Activated CD8-positive, alpha-beta memory T cell treated with anti-CD3 and anti-CD28 coated beads, Interleukin-2, amount 50 U/mL, for 4 hours (primary cell): ENCODE results near the gene SLC28A1.
A peak's percentile ranks its signal among the peaks of the same experiment; 100 is the strongest.

Experiments used
- DNase-seq: peaks from one replicate; pipeline ENCODE4 v3.0.0-alpha.2; 2020

The SLC28A1 gene

GRCh38 chr15:84947947-84948830 lies 63.7 kb downstream of the SLC28A1 start:
- no peak for DNase-seq

- no peak for DNase-seq
Measured at GRCh38 chr15:84949043-84949442, 64.6 kb downstream of the SLC28A1 start.

- DNase-seq = no peak
Measured at GRCh38 chr15:84949845-84950569, 65.5 kb downstream of the SLC28A1 start.

- DNase-seq = no peak
Measured at GRCh38 chr15:84950570-84951111, 66.2 kb downstream of the SLC28A1 start.

DNA sequence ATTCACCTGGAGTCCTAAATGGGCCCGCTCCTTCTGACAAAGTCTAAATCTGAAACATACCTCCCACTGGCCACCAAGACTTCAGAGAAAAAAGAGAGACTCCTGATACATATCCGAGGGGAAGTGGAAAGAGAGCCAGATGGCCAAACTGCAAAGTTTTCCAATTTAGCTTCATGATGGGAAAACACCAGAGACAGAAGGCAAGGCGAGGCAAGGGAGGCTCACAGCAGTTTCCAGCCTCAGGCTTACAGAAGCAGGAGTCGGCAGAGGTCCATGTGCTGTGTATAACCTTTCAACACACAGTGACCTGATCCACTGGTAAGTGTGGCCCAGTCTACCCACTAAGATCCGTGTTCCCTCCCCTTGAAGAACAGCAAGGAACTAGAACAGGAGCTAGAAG lies 67.3 kb downstream of the SLC28A1 start:
- DNase-seq = no peak

DNA sequence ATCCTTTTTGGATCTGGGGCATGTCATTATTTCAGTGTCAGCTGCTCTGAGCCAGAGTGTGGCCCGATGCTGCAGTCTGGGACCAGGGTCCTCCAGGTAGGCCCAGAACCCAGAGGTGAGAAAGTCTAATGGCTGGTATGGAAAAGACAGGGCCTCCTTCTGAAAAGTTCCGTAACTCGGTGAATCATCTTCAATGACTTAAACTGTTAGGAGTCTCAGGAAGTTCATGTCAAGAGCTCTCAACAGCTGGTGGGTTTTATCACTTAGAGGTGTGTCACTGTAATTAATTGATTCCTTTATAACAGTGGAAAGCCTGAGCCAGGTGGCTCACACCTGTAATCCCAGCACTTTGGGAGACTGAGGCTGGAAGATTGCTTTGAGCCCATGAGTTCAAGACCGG lies 68.7 kb downstream of the SLC28A1 start:
- DNase-seq = no peak

DNA sequence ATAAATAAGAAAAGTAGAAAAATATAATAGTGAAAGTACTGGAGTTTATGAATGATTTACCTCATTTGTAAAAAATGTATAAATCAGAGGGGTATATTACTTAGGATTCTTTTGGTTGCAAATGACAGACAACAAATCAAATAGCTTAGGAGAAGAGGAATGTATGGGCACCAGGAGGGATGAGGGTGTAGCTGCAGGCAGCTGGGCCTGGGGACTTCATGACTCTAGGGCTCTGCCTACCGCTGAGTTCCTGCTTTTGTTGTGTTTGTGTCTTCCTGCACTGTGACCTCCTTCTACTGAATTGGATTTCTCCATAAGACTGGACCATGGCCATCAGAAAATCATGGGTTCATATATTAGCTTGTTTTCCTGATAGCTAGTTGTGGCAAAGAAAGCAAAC lies 69.3 kb downstream of the SLC28A1 start:
- DNase-seq = no peak

GRCh38 chr15:84955089-84955848 lies 70.8 kb downstream of the SLC28A1 start:
- peak; percentile 34 for DNase-seq

DNA sequence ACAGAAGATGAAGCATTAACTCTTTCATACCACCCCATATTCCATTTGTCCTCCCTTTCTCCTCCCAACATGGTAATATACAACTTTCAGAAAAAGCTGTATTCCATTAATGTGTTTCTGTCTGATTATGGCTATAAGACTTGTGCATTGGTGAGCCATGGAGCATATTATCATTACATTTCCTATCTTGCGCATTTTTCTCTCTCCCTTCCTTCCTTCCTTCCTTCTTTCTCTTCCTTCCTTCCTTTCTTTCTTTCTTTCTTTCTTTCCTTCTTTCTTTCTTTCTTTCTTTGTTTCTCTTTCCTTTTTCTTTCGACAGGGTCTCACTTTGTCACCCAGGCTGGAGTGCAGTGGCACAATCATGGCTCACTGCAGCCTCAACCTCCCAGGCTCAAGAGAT lies 71.7 kb downstream of the SLC28A1 start:
- no peak for DNase-seq

- no peak for DNase-seq
Measured at GRCh38 chr15:84960391-84961113, 76.1 kb downstream of the SLC28A1 start.

DNA sequence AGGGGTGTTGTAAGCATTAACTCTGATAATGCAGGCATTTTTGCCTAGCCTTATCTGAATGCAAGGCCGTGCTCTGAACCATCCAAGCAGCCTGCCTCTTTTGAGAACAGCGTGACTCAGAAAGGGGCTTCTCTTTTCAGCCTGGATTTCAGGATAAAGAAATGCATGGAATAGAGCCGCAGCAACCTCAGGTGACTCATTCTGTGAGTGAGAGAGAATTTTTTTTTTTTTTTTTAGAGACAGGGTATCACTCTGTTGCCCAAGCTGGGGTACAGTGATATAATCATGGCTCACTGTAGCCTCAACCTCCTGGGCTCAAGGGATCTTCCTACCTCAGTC lies 76.6 kb downstream of the SLC28A1 start:
- DNase-seq = no peak

GRCh38 chr15:84961707-84962106 lies 77.2 kb downstream of the SLC28A1 start:
- no peak for DNase-seq

- no peak for DNase-seq
Measured at GRCh38 chr15:84962955-84963354, 78.5 kb downstream of the SLC28A1 start.

GRCh38 chr15:84967380-84967779 lies 82.9 kb downstream of the SLC28A1 start:
- DNase-seq = no peak

DNA sequence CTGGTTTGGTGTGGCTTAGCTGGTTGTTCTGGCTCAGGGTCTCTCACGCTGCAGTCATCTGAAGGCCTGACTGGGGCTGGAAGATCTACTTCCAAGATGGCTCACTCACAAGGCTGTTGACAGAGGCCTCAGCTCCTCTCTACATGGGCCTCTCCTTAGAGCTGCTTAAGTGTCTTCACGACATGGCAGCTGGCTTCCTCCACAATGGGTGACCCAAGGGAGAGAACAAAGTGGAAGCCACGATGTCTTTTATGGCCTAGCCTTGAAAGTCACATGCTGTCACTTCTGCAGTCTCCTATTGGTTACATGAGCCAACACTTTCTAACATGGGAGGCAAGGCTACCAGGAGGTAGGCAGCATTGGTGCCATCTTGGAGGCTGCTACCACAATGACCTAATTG lies 83.8 kb downstream of the SLC28A1 start:
- DNase-seq = no peak

DNA sequence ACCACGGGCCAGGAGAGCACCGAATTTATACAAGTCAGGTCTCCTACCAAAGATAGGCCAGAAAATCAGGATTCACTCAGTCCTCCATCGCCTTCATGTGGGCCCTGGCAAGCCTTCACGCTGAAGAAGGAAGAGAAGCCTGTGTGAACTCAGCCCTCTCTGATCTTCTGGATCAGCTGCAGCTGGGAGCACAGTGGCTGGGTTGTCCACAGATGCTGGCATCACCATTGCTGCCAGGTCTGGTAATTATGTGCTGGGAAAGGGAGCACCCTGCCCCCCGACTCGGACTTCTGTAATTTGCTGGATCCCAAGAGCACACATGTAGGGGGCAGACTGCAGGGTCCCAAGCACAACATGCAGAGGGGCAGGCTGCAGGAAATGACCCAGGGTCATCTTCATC lies 84.8 kb downstream of the SLC28A1 start:
- no peak for DNase-seq

DNA sequence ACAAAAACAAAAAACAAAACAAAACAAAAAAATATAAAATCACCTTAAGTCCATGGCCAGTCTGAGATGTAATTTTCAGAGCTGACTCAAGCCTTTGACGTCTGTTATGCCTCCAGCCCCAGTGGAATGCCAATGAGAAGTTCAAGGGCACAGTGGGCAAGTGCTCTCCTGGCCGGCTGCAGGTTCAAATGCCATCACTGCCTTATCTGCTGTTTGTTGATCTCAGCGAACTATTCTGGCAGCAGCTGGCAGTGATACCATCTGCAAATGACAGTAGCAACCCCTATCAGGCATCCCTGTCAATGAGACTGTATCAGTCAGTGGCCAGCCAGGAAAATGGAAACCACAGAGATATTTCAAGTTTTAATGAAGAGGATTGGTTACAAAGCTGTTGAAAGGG lies 86.4 kb downstream of the SLC28A1 start:
- DNase-seq = no peak

DNA sequence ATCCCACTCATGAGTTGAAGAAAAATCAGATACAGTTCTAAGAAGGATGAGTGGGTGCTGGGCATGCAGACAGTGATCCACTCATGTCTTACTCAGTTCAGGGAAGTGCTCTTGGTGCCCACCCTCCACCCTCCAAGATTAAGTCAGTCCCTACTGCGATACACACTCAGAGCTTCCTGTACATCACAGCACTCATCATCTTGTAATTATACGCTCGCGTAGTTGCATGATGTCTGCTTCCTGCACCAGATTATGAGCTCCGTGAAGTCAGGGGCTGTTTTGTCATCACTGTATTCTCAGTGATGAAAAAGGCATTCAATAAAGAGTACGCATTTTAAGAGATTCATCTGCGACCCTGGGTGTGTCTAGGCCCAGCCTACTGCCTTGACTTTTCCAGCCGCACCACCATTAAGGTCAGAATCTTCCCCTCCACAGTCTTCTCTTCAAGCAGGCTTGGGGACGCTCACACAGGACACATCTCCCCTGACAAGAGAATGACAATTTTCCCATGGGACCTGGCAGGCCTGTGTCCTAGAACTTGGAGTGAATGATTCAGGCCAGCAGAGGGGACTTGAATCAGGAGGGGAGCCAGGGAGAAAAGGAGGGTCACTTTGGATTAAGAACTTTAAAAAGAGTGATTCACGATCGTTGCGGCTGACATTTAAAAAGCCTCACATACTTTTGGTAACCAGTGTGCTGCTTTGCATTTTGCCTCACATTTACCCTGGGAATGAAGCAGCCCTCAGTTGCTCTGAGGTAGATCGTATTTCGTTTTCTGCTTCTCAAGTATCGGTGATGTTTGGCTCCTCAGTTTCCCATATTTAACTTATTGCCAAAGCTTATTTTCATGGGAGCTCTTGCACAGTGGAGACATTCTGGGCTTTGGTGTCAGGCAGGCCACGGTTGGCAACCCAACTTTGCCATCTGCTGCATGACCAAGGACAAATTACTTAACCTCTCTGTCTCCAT lies 89.3 kb downstream of the SLC28A1 start:
- DNase-seq = no peak

- DNase-seq = no peak
Measured at GRCh38 chr15:84975871-84976351, 91.4 kb downstream of the SLC28A1 start.

DNA sequence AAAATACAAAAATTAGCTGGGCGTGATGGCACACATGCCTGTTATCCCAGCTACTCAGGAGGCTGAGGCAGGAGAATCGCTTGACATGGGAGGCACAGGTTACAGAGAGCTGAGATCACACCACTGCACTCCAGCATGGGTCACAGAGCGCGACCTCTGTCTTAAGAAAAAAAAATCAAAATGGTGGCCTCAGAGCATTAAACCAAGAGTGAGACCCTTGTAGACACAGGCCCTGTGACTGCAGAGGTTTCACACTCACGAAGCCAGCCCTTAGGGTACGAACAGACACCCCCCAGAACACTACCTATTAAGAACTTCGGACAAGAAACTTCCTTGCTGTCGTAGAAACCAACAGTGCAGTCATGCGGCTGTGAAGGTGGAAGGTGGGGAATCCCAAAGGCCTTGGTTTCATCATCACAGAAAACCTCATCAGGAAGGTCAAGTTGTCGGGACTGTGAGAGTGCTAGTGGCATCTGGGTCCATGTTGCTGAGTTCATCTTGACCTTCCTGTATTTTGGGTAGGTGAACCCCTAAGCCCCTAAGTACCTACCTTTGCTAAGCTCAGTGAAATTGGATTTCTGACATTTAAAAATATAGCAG lies 92.4 kb downstream of the SLC28A1 start:
- no peak for DNase-seq

GRCh38 chr15:84979651-84980050 lies 95.2 kb downstream of the SLC28A1 start:
- no peak for DNase-seq
